HPDE6-E6E7 (cell line): ENCODE data around the gene THAP7.
"Not testable (repeated sequence)": the region's sequence is repeated elsewhere in the genome, so short reads cannot be mapped to it uniquely, and the experiment has no call there.

Experiments
- DNase-seq: peaks from one replicate; pipeline ENCODE4 v3.0.0; 2011; ENCODE audit warnings: missing footprints; ENCODE audit errors: extremely low spot score

Gene THAP7

DNA sequence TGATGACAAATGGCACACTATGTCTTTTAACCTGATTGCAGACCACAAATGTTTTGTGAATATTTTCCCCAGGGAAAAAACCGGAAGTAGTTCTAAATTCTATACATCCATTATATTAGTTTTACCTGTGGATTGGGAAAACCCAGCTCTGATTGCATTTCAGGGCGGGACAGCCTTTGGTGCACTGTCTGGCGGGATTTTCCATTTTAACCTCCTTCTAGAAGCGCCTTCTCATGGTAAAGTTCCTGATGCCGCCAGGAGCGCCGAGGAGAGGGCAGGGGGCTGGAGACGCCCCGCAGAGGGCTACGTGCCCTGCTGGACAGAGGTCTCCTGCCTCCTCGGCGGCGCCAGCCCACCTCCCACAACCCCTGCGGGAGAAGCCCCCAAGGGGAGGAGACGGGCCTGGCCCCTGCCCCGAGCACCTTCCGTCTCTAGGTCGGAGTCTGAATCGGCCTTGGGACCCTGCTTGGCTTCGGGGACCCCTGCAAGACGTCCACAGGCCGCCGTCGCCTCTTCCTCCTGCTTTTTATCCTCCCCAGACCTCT lies 11.8 kb upstream of the THAP7 start:
- DNase-seq, result no peak

- no peak for DNase-seq
Observed at GRCh38 chr22:21012446-21013407, 10.8 kb upstream of the THAP7 start.

DNA sequence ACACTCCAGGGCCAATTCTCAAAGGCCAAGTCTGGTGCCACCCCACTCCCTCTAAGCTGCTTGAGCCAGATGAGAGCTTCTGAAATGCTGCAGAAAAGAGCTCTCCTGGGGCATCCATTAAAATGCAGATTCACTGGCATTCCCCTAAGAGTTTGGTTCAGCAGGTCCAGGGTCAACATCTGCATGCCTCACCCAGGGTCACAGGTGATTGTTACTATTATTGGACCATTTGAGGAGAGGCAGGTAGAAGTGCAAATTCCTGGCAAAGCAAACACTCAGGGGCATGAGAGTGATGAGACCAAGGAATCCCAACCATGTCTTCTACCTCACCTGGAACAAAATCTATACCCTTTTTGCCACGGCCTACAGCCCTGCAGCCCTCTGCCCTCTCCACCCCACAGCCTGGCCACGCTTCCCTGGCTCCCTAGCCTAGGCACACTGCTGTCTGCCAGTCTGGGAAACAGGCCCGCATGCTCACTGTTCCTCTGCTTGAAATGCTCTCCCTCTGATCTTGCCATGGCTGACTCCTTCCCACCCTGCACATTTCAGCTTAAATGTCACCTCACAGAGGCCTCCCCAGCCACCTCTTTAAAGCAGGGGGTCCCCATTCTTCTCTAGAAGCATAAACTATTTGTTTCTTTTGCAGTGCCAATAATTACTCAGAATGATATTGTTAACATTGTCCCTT lies 8.7 kb upstream of the THAP7 start:
- DNase-seq, result no peak

DNA sequence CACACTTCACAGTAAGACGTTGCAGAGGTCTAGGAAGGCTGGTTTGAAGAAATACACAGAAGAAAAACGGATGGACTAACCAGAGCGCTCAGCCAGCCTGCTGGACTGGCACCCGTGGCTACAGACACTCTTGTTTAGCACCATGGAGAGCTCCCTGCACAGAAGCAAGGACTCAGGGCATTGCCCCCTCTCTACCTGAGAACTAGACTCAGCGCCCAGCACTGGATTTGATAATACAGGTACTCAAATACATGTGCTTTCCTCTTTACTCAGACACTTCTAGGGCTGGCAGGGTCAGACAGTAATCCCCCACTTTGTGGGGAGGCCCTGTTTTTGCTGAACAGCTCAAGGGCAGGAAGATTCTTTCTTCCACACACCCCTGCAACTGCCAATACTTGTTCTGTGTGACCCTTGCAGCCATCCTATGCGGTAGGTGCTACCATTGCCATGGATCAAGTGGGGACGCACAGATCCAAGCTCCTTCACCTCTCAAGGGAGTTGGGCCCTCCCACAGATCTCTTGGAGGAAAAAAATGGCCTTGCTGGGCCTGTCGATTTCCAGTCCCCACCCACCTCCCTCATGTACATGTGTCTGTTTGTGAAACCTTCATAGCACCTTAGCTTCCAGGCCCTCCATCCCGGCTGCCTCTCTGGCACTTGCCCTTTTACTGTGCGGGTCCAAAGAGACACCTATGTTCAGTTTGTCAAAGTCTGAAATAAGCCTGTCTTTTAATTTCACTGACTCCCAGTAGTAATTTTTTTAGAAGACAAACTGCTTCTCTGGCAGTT lies 7.9 kb upstream of the THAP7 start:
- DNase-seq, result no peak

DNA sequence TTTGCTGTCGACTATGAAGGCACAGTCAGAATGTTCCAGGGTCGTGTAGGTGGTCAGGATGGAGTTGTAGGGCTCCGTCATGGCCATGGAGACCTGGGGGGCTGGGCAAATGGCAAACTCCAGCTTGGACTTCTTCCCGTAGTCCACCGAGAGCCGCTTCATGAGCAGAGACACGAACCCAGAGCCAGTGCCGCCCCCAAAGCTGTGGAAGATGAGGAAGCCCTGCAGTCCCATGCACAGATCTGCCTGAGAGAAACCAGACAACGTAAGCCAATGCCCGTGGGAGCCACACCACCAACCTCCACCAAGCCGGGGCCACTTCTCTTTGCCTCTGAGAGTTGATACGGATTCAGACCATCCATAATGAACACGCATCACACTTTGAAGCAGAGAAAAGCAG lies 7.3 kb upstream of the THAP7 start:
- not testable (repeated sequence) for DNase-seq

DNA sequence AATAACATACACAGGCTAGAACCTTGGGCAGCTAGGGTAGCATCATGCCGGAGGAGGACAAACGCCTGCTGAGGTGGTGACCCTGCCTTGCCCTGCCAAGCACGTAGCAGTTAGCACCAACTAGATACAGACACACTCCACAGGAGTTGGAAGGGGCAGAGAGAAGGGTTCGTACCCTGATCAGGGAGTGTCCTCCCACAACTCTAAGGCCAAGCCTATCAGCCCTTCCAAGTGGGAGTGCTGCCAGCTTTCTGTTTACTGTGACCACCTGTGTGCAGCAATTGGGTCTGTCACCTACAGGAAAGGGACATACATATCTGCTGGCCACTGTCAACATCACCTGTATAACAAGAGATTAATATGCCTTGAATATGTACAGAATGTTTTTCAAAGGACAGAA lies 1.9 kb upstream of the THAP7 start:
- DNase-seq, result no peak

DNA sequence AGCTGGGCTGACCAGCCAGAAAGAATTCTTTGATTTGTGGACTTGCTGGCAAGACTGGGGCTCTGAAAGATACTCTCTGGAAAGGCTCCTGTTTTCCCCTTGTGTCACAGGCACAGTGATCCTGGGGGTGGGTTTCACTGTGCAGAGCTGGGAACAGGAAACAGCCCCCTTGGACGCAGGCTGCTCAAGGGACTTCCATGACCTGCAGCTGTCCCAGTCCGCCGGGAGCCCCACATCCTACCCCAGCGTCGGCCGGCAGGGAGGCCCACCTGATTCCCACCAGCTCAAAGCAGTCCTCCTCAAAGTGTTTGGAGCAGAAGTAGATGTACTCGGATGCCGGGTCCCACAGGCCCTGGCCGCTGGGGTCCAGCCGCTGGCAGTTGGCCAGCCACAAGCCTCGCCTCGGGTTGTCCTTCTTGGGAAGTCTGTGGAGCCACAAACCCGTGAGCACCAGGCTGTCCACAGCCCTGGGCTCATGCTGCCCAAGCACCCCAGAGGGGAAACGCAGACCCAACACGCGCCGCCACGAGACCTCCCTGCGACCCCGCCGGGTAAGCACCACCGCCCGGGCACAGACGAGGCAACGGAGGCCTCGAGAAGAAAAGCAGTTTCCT lies 824 bp downstream of the THAP7 start:
- DNase-seq, result no peak

DNA sequence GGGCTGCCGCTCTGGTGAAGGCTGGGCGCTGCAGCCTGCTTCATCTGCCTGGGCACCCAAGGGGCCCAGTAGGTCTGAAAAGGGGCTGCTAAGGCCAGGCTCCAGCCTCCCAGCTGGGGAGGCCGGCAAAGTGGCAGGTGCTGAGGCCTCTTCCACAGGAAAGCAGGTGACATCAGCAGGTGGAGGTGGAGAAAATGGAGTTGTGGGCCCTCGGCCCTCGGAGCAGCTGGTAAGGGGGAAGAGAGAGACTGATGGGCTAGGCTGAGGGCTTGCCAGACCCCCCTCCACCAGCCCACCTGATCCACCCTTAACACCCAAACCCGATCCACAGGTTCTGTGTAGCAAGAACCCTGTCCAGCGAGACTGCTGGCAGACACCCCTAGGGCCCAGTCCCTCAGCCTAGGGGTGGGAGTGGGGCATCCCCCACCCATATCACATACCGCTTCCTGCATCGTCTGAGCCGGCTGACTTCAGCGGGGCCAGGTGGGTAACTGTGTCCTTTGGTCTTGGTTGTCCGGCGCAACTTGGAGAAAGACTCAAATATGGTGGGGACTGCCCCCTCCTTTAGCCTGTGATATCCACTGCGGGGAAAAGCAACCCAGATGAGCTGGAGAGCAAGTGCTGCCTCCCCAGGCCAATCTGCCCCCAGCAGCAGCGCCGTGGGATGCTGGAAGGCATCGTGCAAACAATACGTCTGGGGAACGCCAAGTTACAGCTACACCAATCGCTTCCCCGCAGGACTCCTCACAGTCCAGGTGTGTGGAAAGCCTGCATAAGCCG lies 1.5 kb downstream of the THAP7 start:
- no peak for DNase-seq

- DNase-seq, result no peak
Observed at GRCh38 chr22:20999350-21000206, 2.3 kb downstream of the THAP7 start.

DNA sequence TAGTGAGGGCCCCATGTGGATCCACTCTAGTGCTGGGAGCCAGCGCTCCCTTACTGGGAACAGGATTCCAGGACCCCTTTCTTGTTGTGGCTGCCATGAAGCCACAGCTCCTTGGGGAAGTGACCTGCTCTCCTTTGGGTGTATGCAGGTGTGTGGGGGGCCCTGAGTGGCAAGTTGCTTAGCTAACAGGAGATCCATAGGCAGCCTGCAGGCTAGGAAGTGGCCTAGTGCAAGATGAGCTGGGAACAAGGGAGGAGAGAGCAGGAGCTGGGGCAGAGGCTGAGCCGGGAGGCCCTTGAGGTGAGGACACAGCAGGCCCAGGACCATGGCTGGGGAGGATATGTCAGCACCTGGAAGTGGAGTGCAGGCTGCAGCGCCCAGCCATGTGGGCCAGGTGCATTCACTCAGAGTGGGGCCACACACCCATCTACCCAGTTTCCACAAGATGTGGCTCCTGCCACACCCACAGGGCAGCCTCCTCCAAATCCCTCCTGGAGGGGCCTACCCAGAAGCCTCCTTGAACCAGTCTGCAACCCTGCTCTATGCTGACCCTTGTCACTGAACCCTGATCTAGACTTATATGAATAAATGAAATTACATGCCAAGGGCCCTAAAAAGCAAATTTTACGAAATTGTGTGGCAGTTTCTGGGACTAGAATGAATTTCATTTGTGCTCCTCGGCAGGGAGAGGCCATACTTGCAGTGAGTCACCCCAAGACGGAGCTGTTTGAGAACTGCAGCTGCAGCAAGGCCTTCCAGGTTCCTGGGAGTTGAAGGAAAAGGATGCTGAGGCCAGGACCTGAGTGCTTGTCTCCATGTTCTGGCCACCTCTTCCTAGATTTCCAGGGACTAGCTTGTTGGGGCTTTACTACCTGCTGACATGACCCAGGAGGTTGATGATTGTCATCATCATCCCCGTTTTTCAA lies 3.2 kb downstream of the THAP7 start:
- DNase-seq, result no peak

GRCh38 chr22:20997536-20998257 lies 4.2 kb downstream of the THAP7 start:
- DNase-seq, result no peak

GRCh38 chr22:20996598-20997535 lies 5.1 kb downstream of the THAP7 start:
- no peak for DNase-seq

GRCh38 chr22:20996031-20996410 lies 5.9 kb downstream of the THAP7 start:
- no peak for DNase-seq

DNA sequence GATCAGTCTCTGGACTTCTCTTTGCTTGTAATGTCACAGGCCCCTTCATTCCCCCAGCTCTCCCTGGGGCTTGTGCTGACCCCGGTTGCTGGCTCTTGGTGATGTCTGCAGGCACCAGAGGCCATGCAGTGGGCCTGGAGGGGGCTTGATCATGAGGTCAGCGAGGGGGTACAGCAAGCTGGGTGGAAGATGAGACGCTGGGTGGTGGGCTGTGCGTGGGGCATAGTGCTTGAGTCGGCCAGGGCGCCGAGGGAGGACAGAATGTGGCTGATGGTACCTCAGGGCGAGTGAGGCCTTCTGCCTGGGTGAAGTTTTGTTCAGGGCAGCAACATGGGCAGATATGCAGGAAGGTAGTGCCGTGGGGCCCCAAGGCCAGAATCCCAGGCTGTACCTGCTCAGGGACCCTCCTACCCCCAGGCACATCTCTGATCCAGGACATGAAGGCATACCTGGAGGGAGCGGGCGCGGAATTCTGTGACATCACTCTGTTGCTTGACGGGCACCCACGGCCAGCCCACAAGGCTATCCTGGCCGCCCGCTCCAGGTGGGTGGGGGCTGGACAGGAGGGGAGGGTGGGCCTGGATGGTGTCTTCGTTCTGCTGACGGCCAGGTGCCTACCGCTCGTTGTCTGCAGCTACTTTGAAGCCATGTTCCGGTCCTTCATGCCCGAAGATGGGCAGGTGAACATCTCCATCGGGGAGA lies 6.4 kb downstream of the THAP7 start:
- DNase-seq, result no peak

DNA sequence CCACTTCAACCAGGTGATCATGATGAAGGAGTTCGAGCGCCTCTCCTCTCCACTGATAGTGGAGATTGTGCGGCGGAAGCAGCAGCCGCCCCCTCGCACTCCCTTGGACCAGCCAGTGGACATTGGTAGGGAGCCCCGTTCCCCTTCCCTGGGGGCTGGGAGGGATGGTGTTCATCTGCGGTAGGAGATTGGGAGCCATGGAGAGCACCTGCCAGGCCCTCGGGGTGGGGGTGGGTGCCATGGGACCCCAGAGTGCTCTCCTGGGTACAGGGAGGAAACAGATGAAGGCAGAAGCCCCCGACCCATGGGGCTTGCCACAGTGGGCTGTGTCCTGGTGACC lies 7.0 kb downstream of the THAP7 start:
- DNase-seq, result no peak

- DNase-seq, result no peak
Observed at GRCh38 chr22:20994128-20994901, 7.6 kb downstream of the THAP7 start.
